Epithelial cell of proximal tubule (primary cell): Measurements from ENCODE around the gene CBX4. TPM values are rescaled to one million over a fixed set of nuclear protein-coding genes. Genes with fewer than 3 reads are reported as not detected.

ENCODE experiments used
- DNase-seq: peaks from one replicate; pipeline ENCODE4 v3.0.0-alpha.2; 2011; ENCODE audit warnings: low read depth
- H3K4me3 ChIP-seq: 2 replicates; pipeline ENCODE4 v1.5.1; 2011; ENCODE audit warnings: low read depth, mild to moderate bottlenecking, low read length
- total RNA-seq: library from RNA; depleted of rRNA; stranded (reverse); fragments of >200 nt; gene quantifications from 2 replicates; pipeline ENCODE4 v1.2.3, GENCODE V29; 2015
- TF ChIP-seq, protein P1 (sequence below): conservative IDR thresholded peaks from 2 replicates; pipeline ENCODE4 v1.5.1; 2012; ENCODE audit warnings: low read depth, mild to moderate bottlenecking, low read length

The CBX4 gene
- total RNA-seq, 1 donor from 2014 or later, result 4.8 TPM

DNA sequence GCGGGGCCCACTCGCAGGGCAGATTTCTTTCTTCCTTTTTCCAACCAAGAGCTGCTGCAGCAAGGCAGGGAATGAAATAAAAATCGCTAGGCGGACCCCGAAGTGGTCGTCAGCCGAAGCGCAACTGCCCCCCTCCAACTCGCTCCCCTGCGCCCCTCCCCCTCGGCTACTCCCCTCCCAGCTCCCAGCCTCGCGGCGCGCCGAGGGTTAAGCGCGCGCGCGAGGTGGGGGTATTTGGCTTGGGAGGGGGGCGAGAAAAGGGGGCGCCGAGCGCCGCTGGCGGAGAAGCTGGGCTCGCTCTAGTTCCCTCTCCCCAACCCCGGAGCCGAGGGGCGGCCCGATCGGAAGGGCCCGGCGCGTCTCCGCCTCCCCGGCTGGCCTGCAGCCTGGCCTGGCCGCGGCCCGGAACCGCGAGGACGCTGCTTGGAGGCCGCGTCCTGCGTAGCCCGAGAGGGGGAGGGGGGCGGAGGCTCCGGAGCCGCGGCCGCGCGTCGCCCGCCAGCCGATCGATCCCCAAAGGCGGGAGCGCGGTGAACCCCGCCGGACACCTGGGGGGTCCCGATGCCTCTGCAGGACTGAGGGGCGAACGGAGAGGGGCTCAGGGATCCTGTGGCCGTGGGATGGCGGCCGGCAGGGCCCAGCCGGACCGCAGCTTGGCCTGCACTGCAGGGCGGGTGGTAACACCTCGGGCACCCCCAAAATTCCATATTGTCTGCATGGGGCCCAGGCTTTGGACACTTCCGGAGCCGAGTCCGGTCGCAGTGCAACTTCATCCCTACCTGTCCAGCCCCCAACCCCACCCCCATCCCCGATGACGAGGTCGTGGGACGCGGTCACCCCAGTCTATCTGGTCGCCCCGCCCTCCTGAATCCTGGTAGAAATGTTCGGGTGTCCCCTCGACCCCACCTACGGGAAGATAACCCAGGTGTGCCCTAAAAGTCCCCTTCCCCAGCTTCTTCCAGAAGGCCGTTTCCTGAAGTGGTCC lies 4.9 kb upstream of the CBX4 start:
- TF ChIP-seq, protein P1, sequence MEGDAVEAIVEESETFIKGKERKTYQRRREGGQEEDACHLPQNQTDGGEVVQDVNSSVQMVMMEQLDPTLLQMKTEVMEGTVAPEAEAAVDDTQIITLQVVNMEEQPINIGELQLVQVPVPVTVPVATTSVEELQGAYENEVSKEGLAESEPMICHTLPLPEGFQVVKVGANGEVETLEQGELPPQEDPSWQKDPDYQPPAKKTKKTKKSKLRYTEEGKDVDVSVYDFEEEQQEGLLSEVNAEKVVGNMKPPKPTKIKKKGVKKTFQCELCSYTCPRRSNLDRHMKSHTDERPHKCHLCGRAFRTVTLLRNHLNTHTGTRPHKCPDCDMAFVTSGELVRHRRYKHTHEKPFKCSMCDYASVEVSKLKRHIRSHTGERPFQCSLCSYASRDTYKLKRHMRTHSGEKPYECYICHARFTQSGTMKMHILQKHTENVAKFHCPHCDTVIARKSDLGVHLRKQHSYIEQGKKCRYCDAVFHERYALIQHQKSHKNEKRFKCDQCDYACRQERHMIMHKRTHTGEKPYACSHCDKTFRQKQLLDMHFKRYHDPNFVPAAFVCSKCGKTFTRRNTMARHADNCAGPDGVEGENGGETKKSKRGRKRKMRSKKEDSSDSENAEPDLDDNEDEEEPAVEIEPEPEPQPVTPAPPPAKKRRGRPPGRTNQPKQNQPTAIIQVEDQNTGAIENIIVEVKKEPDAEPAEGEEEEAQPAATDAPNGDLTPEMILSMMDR, result no peak
- no peak for DNase-seq
- peak overlapping the region; percentile 62 for H3K4me3 ChIP-seq

DNA sequence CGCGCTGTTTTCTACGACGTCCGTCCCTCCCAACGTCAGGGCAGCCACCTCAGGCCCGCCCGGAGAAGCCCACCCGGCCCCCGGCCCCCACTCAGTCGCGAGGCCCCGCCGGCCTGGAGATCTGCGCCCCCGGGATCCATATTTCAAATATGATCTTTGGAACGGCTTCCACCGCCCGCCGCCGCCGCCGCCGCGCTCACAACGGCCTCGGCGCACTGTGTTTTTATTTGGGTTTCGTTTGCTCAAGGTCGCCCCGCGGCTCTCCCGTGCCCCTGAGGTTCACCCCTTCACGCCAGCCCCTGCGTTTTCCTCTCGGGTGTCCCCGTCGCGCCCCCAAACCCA lies 4.2 kb upstream of the CBX4 start:
- no peak for DNase-seq
- TF ChIP-seq, protein P1, result no peak
- peak overlapping the region; percentile 62 for H3K4me3 ChIP-seq

DNA sequence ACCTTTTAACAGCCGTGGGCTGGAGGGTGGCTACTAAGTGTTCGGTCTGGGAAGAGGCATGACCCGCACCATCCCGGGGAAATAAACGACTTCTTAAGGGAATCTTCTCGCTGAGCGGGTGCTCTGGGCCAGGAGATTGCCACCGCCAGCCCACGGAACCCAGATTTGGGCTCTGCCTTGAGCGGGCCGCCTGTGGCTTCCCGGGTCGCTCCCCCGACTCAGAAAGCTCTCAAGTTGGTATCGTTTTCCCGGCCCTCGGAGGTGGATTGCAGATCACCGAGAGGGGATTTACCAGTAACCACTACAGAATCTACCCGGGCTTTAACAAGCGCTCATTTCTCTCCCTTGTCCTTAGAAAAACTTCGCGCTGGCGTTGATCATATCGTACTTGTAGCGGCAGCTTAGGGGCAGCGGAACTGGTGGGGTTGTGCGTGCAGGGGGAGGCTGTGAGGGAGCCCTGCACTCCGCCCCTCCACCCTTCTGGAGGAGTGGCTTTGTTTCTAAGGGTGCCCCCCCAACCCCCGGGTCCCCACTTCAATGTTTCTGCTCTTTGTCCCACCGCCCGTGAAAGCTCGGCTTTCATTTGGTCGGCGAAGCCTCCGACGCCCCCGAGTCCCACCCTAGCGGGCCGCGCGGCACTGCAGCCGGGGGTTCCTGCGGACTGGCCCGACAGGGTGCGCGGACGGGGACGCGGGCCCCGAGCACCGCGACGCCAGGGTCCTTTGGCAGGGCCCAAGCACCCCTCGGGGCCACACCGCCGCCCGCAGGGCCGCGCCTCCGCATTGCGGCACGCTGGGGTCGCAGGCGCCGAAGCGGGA lies 3.6 kb upstream of the CBX4 start:
- H3K4me3 ChIP-seq, result peak overlapping the region; percentile 62
- TF ChIP-seq, protein P1, result no peak
- no peak for DNase-seq

DNA sequence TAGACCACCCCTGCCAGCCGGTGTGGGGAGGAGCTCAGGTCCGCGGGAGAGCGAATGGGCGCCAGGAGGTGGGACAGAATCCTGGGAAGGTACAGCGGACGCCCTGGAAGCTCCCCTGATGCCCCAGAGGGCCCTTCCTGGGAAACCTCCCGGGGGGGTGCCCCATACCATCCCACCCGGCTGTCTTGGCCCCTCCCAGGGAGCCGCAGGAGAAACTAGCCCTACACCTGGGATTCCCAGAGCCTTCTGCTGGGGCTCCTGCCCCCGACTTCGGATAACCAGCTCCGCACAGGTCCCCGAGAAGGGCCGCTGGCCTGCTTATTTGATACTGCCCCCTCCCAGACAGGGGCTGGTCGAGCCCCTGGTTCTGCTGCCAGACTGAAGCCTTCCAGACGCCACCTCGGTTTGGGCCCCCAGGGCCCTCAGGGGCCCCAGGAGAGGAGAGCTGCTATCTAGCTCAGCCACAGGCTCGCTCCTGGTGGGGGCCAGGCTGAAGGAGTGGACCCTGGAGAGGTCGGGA lies 3.0 kb upstream of the CBX4 start:
- no peak for DNase-seq
- H3K4me3 ChIP-seq, result no peak overlapping the region
- TF ChIP-seq, protein P1, result no peak

DNA sequence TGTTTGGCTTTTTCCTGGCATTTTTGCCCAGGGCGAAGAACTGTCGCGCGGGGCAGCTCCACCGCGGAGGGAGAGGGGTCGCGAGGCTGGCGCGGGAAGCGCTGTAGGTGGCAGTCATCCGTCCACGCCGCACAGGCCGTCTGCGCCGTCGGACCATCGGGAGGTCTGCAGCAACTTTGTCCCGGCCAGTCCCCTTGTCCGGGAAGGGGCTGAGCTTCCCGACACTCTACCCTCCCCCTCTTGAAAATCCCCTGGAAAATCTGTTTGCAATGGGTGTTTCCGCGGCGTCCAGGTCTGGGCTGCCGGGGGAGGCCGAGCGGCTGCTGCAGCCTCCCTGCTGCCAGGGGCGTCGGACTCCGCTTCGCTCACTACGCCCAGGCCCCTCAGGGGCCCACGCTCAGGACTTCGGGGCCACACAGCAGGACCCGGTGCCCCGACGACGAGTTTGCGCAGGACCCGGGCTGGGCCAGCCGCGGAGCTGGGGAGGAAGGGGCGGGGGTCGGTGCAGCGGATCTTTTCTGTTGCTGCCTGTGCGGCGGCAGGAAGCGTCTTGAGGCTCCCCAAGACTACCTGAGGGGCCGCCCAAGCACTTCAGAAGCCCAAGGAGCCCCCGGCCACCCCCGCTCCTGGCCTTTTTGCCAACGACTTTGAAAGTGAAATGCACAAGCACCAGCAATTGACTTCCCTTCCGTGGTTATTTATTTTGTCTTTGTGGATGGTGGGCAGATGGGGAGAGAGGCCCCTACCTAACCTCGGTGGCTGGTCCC lies 2.3 kb upstream of the CBX4 start:
- H3K4me3 ChIP-seq, result no peak overlapping the region
- no peak for DNase-seq
- TF ChIP-seq, protein P1, result no peak

DNA sequence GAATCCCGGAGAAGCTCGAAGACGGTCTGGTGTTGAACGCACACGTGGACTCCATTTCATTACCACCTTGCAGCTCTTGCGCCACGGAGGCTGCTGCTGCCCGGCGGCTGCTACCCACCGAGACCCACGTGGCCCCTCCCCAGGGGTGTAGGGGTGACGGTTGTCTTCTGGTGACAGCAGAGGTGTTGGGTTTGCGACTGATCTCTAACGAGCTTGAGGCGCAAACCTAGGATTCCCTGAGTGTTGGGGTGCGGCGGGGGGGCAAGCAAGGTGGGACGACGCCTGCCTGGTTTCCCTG lies 1.7 kb upstream of the CBX4 start:
- H3K4me3 ChIP-seq, result no peak overlapping the region
- no peak for DNase-seq
- TF ChIP-seq, protein P1, result no peak
